ENCODE results near the gene VKORC1. TPM values are rescaled to one million over a fixed set of nuclear protein-coding genes. Genes with fewer than 3 reads are reported as not detected.
A peak's percentile ranks its signal among the peaks of the same experiment; 100 is the strongest.

Gene VKORC1
- total and polyA plus RNA-seq, 2 experiments from 2014 or later: 89.6 to 100 TPM

- Histone ChIP-seq H3K36me3 (ENCODE audit: insufficient read depth) (no peaks in the 10 kb centered on the region), H3F3A (replicated peaks; ENCODE audit: low read depth) (peaks cover 12% of the 10 kb centered on the region; the same call in 1 of the 2 replicates), H3K9me2 (ENCODE audit: insufficient read depth) (no peaks in the 10 kb centered on the region), H3K79me2 (replicated peaks; ENCODE audit: insufficient read depth) (no peaks in the 10 kb centered on the region), H3K27ac (ENCODE audit: low read depth) (no peak overlapping the region), H2AFZ (peak overlapping the region; percentile 96; the same call in 1 of the 2 replicates), H3K27me3 (ENCODE audit: insufficient read depth) (no peaks in the 10 kb centered on the region), H3K4me1 (ENCODE audit: insufficient read depth) (peaks cover 6% of the 10 kb centered on the region; the same call in 1 of the 2 replicates), H3K4me2 (peak overlapping the region; percentile 87), H3K4me3 (peak overlapping the region; percentile 87), H4K20me1 (replicated peaks; ENCODE audit: insufficient read depth) (peaks cover 7% of the 10 kb centered on the region)
- TF ChIP-seq ZNF462 (CRISPR knock-in tag; IDR thresholded peaks at IDR 0.05) (no peak), CTCF (conservative IDR thresholded peaks at IDR 0.05; ENCODE audit: low read depth in 2 of 2) (no peak), STAT1 (IDR thresholded peaks at IDR 0.05; ENCODE audit: unreplicated experiment) (no peak), ZNF331 (CRISPR knock-in tag; IDR thresholded peaks at IDR 0.05; ENCODE audit: low read depth) (no peak), POLR2AphosphoS5 (IDR thresholded peaks at IDR 0.05; ENCODE audit: low read depth) (no peak; the same call in 1 of the 2 replicates)
- Mint-ChIP-seq H3K9me3 (peaks cover 4% of the 10 kb centered on the region), H3K27me3 (ENCODE audit: insufficient read depth, low read depth, poor library complexity) (peaks cover 18% of the 10 kb centered on the region), H3K4me3 (peak overlapping the region; percentile 77), H3K4me1 (peaks cover 9% of the 10 kb centered on the region; the same call in 1 of the 3 replicates), H3K36me3 (ENCODE audit: low read depth) (peaks cover 23% of the 10 kb centered on the region), H3K27ac (no peak overlapping the region)
- DNase-seq (ENCODE audit: low spot score) (peak; percentile 43), ATAC-seq (peak; percentile 20)
Measured at GRCh38 chr16:31108794-31109558, 14.4 kb upstream of the VKORC1 start.

Data from GM23338 (cell line).